ENCODE results near the gene GLIS1.

Gene GLIS1

GRCh38 chr1:53669621-53670191 lies 69.3 kb downstream of the GLIS1 start:
- DNase-seq = no peak

- no peak for DNase-seq
These were observed 72.4 kb downstream of the GLIS1 start for GRCh38 chr1:53666566-53666965.

DNA sequence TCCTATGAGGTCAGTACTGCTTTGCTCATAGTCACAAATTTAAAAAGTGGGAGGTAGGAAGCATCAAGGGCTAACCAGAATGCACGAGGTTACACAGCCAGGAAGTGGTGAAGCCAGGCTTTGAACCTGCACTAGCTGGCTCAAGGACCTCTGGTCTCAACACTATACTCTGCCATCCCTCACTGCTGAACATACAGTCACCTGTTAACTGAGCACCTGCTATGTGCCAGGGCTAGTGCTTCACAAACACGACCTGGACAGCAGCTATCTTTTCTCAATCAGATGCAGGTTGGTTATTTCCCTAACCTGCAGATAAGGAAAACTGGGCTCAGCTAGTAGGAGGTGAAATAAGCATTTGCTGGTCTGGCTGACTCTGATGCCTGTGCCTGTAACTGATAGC lies 73.0 kb downstream of the GLIS1 start:
- DNase-seq = no peak

GRCh38 chr1:53663529-53664300 lies 75.2 kb downstream of the GLIS1 start:
- no peak for DNase-seq

DNA sequence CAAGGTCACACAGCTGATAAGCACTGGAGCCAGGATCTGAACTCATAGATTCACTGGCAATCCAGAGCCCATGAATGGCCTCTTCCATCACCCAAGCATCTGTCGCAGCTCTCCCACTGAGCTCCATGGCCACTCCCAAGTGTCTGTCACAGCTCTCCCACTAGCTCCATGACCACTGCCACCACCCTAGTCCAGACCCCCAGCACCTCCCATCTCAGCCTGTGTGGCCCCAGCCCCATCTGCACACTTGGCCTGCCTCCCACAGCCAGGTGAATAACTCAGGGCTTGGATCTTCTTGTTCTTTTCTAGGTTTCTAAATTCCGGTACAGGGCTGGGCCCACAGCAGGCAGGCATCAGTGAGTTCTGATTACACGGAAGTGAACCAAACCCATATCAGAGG lies 76.0 kb downstream of the GLIS1 start:
- no peak for DNase-seq

- DNase-seq = no peak
These were observed 76.8 kb downstream of the GLIS1 start for GRCh38 chr1:53662169-53662568.

- no peak for DNase-seq
These were observed 77.5 kb downstream of the GLIS1 start for GRCh38 chr1:53661496-53661895.

DNA sequence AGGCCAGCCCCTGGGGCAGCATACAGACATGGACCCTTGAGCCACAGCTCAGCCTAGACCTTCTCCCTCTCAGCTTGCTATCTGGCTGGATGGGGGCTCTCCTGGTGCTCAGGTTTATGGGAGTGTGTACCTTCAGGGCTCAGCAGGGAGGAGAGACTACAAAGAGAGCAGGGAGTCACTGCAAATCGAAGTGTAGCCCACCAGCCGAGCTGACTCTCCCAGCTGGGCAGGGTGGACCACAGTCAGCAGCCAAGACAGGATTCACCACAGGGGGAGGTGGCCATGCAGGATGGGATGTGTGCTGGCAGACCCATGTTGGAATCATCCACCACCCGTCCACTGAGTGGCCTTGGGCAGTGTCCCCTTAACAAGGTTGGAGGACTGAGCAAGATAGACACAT lies 78.3 kb downstream of the GLIS1 start:
- DNase-seq = no peak

DNA sequence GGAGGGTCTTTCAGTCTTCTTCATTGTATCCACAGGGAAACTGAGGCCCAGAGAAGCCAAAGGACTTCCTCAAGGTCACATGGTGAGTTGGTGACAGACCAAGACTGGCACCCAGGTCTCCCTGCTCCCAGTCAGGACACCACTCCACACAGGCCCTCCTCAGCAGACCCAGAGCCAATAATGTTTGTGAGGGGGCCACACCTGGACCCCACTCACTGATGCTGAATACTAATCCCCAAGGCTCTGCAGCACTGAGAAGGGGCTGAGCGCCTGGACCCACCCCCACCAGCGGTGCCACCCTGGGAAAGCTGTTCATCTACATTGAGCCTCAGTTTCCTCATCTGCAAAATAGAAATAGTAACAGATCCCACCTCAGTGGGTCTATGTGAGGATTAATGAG lies 79.5 kb downstream of the GLIS1 start:
- no peak for DNase-seq

- DNase-seq = no peak
These were observed 80.3 kb downstream of the GLIS1 start for GRCh38 chr1:53658489-53659230.

DNA sequence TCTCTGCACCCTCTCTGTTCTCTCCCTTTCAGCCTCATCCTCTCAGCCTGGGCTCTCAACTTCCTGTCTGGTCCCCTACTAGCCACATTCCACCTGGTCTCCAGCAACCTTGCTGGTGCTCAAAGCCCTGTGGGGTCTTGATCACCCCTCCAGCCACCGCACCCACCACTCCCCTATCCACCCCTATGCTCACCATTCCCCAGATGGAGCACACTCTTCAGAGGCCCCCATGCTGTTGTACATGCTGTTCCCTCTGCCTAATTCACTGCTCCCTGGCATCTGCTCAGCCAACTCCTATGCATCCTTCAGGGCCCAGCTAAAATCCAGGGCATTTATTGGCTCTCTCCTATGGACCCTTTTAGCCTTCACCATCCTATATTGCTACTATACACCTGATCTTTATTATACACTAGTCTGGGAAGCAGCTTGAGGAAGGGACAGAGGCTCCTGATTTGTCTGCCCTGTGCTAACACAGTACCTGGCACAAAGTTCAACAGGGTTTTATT lies 81.0 kb downstream of the GLIS1 start:
- DNase-seq = no peak

DNA sequence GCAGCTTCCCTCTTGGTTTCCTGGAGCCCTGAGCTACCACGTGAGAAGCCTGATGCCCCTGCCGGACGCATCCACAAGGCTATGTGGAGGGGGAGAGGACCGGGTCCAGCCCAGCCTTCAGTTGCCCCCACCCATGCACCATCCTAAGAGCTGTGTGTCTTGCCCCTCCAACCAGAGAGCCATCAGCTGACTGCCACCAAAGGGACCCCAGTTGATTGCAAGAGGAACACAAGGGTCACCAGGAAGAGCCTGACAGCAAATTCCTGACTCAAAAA lies 81.5 kb downstream of the GLIS1 start:
- DNase-seq = no peak

- no peak for DNase-seq
These were observed 82.0 kb downstream of the GLIS1 start for GRCh38 chr1:53656747-53657530.

GRCh38 chr1:53655931-53656746 lies 82.8 kb downstream of the GLIS1 start:
- DNase-seq = no peak

DNA sequence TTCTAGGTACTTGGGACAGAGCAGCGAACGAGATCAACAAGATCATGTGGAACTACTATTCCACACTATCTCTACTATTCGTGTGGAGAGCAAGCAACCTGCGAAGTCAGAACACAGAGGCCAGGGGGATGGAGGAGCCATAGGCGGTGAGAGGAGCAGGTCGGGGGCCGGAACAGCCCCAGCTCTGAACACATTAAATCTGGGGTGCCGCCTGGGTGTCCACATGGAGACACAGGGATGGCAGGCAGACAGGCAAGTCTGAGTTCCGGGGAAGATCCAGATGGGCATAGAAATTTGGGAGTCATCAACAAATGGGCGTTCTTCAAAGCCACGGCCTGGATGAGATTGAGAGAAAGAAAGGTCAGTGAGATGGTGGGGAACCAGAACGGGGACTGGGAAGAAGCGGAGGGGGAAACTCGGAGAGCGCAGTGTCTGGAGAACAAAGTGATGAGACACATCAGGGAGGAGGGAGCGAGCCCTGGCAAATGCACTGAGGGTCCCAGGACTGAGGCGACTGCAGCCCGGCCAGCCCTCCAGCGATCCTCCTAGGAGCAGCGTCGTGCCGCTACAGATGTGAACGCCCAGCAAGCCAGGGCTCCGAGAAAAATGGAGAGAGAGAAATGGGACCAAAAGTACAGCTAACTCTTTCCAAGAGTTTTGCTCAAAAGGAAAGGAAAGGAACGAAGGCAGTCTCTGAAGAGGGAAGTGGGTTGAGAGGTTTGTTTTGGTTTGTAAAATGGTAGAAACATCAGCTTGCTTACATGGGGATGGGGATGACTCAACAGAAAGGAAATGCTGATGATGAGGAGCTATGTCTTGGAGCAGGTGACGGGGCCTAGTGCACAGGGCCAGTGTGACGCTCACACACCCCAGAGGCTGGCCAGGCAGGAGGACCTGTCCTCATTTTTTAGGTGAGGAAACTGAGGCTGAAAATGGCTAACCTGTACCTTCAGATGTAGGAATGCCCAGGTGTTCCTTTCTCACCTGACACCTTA lies 84.5 kb downstream of the GLIS1 start:
- DNase-seq = no peak

- no peak for DNase-seq
These were observed 85.3 kb downstream of the GLIS1 start for GRCh38 chr1:53653631-53654030.

GRCh38 chr1:53653200-53653575 lies 85.8 kb downstream of the GLIS1 start:
- no peak for DNase-seq

DNA sequence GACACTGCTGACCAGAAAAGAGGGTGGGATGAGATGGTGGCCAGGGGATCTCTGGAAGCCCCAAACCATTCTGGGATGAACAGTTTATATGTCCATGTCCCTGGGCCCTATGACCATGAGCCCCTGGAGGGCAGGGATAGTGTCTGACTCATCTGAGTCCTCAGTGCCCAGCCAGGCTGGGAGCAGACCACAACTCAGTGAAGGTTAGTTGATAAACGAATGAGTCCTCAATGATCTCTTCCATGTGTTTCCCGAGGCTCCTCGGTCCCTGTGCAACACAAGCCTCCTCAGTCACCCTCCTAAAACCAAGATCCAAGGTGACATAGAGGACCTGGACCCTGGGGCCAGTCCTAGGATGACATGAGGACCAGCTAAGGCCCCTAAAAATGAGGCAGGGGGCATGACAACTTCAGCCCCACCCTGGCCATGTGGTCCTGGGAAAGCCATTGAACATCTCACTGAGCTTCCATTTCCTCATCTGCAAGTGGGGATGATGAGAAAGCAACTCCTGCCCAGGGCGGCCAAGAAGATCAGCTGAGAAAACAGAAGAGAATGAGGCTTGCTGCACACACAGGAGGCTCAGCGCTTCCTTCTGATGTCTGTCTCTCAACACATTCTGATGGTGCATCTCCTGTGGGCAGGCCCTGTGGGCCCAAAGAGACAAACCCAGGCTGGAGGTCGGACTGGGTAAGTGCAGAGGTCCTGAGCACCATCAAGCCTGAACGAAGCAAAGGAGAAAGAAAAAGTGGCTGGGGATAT lies 86.3 kb downstream of the GLIS1 start:
- DNase-seq = no peak

DNA sequence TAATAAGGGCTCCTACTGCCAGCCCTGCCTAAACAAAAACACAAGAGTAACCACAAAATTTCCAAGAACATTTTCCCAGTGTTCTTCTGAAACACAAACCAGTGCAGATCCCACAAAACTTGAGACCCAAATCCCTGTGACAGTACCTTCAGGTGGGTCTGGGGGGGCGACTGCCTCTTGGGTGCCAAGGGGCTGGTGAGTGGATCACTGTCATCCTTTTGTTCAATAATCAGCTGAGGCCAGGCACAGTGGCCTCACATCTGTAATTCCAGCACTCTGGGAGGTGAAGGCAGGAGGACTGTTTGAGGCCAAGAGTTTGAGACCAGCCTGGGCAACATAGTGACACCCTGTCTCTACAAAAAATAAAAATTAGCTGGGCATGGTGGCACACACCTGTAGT lies 87.6 kb downstream of the GLIS1 start:
- no peak for DNase-seq

- no peak for DNase-seq
These were observed 90.4 kb downstream of the GLIS1 start for GRCh38 chr1:53648516-53648915.
